ENCODE results near the gene GFER. TPM values are rescaled to one million over a fixed set of nuclear protein-coding genes. Genes with fewer than 3 reads are reported as not detected.

GFER gene
- total and polyA plus RNA-seq, 9 of the 15 experiments (the other 6 are each of a cell fraction or from before 2014, with no cell fraction given), result 4.3 to 53.7 (median 19.8) TPM

- TF ChIP-seq, protein P1, sequence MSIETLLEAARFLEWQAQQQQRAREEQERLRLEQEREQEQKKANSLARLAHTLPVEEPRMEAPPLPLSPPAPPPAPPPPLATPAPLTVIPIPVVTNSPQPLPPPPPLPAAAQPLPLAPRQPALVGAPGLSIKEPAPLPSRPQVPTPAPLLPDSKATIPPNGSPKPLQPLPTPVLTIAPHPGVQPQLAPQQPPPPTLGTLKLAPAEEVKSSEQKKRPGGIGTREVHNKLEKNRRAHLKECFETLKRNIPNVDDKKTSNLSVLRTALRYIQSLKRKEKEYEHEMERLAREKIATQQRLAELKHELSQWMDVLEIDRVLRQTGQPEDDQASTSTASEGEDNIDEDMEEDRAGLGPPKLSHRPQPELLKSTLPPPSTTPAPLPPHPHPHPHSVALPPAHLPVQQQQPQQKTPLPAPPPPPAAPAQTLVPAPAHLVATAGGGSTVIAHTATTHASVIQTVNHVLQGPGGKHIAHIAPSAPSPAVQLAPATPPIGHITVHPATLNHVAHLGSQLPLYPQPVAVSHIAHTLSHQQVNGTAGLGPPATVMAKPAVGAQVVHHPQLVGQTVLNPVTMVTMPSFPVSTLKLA (conservative IDR thresholded peaks at IDR 0.05), result peak in 1 of 2 experiments; percentile 59; a peak in 2 of 4 replicates
- TF ChIP-seq MCM2 (IDR thresholded peaks at IDR 0.05; ENCODE audit: low read depth) (no peak), ZC3H11A (IDR thresholded peaks at IDR 0.05; ENCODE audit: low read depth, low read length) (no peak), ZNF253 (CRISPR knock-in tag; conservative IDR thresholded peaks at IDR 0.05) (no peak), ZNF121 (CRISPR knock-in tag; conservative IDR thresholded peaks at IDR 0.05) (no peak), ZBTB11 (CRISPR knock-in tag; IDR thresholded peaks at IDR 0.05) (peak in 1 of 3 experiments; percentile 82; a peak in 3 of 6 replicates), ZNF707 (CRISPR knock-in tag; conservative IDR thresholded peaks at IDR 0.05) (no peak), GMEB1 (CRISPR knock-in tag; IDR thresholded peaks at IDR 0.05) (peak; percentile 58; the same call in 1 of the 2 replicates), CBFA2T3 (IDR thresholded peaks at IDR 0.05) (no peak), XRCC5 (IDR thresholded peaks at IDR 0.05; ENCODE audit: low read depth, low read length) (no peak), ZBTB34 (CRISPR knock-in tag; IDR thresholded peaks at IDR 0.05) (no peak), ZNF224 (CRISPR knock-in tag; IDR thresholded peaks at IDR 0.05) (no peak)
- TF ChIP-seq, protein P2, sequence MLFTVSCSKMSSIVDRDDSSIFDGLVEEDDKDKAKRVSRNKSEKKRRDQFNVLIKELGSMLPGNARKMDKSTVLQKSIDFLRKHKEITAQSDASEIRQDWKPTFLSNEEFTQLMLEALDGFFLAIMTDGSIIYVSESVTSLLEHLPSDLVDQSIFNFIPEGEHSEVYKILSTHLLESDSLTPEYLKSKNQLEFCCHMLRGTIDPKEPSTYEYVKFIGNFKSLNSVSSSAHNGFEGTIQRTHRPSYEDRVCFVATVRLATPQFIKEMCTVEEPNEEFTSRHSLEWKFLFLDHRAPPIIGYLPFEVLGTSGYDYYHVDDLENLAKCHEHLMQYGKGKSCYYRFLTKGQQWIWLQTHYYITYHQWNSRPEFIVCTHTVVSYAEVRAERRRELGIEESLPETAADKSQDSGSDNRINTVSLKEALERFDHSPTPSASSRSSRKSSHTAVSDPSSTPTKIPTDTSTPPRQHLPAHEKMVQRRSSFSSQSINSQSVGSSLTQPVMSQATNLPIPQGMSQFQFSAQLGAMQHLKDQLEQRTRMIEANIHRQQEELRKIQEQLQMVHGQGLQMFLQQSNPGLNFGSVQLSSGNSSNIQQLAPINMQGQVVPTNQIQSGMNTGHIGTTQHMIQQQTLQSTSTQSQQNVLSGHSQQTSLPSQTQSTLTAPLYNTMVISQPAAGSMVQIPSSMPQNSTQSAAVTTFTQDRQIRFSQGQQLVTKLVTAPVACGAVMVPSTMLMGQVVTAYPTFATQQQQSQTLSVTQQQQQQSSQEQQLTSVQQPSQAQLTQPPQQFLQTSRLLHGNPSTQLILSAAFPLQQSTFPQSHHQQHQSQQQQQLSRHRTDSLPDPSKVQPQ (CRISPR knock-in tag; IDR thresholded peaks at IDR 0.05; ENCODE audit: borderline replicate concordance), result no peak
Observed at GRCh38 chr16:1983544-1984346, at the start of gene GFER (continued).
